A673 (cell line): ENCODE data around the gene SLC45A1. TPM values are rescaled to one million over a fixed set of nuclear protein-coding genes. Genes with fewer than 3 reads are reported as not detected.

Experiments used
- BruUV-seq: library from RNA; stranded (reverse); fragments of 400-500 nt; replicated peaks from 2 replicates; lab custom pipeline; 2021; lab: Mats Ljungman, UMichigan
- CTCF ChIA-PET: fragments of 300-600 bp; sonication (Branson Sonifier 250); formaldehyde crosslinking; loops from one replicate; lab custom pipeline; 2022; ENCODE audit warnings: antibody characterized with exemption; lab: Charles Lee
- POLR2A ChIA-PET: fragments of 300-600 bp; sonication (Branson Sonifier 250); formaldehyde crosslinking; loops from one replicate; lab custom pipeline; 2022; ENCODE audit warnings: antibody characterized with exemption; ENCODE audit not compliant: low non-redundant PET; lab: Charles Lee
- DNase-seq: peaks from one replicate; pipeline ENCODE4 v3.0.0-alpha.2; 2015; ENCODE audit warnings: low spot score
- H3K27ac ChIP-seq: fragments of 200-600 bp; sonication (generic); 2 replicates; pipeline ENCODE4 v1.5.1; 2016; ENCODE audit warnings: mixed run types, low read depth, mild to moderate bottlenecking, mixed read lengths, antibody characterized with exemption, low read length; ENCODE audit not compliant: poor library complexity, severe bottlenecking
- H3K27me3 ChIP-seq: fragments of 200-600 bp; sonication (generic); replicated peaks from 2 replicates; pipeline ENCODE4 v1.6.1; 2017; ENCODE audit warnings: mixed run types, low read depth, mild to moderate bottlenecking, mixed read lengths, antibody characterized with exemption, low read length; ENCODE audit not compliant: insufficient read depth, poor library complexity
- H3K36me3 ChIP-seq: fragments of 200-600 bp; sonication (generic); 2 replicates; pipeline ENCODE4 v1.6.1; 2016; ENCODE audit warnings: mixed run types, mild to moderate bottlenecking, mixed read lengths, antibody characterized with exemption, low read length; ENCODE audit not compliant: insufficient read depth, poor library complexity, severe bottlenecking
- H3K4me1 ChIP-seq: fragments of 200-600 bp; sonication (generic); 2 replicates; pipeline ENCODE4 v1.6.1; 2017; ENCODE audit warnings: mixed run types, mild to moderate bottlenecking, mixed read lengths, antibody characterized with exemption, low read length; ENCODE audit not compliant: insufficient read depth, poor library complexity, severe bottlenecking
- H3K4me3 ChIP-seq: fragments of 200-600 bp; sonication (generic); 2 replicates; pipeline ENCODE4 v1.5.1; 2016; ENCODE audit warnings: low read depth, mixed run types, mild to moderate bottlenecking, mixed read lengths, low read length; ENCODE audit not compliant: poor library complexity, severe bottlenecking
- H3K9me3 ChIP-seq: fragments of 200-600 bp; sonication (generic); 2 replicates; pipeline ENCODE4 v1.6.1; 2016; ENCODE audit warnings: mixed run types, low read depth, mild to moderate bottlenecking, mixed read lengths, antibody characterized with exemption, low read length; ENCODE audit not compliant: poor library complexity, severe bottlenecking
- EZH2 ChIP-seq: fragments of 200-600 bp; sonication (generic); IDR thresholded peaks from 2 replicates; pipeline ENCODE4 v1.6.1; 2017; ENCODE audit warnings: borderline replicate concordance, low read depth, mild to moderate bottlenecking, mixed read lengths, antibody characterized with exemption, low read length; ENCODE audit not compliant: poor library complexity, severe bottlenecking
- intact Hi-C: fragments of 100-400 bp; cut with micrococcal nuclease; formaldehyde crosslinking; loops from one replicate; pipeline ENCODE4 v1.10.0; 2022; ENCODE audit not compliant: unreplicated experiment
- total RNA-seq: library from RNA; stranded (reverse); gene quantifications from 2 replicates; pipeline ENCODE4 v1.2.3, GENCODE V29; 2021
- TF ChIP-seq, protein P1 (sequence below): fragments of 300-800, 200-600 bp; sonication (generic); conservative IDR thresholded peaks from 2 replicates; pipeline ENCODE4 v1.5.1; 2017; ENCODE audit warnings: low read depth, mild to moderate bottlenecking, antibody characterized with exemption, low read length, moderate library complexity, mixed read lengths

Gene SLC45A1
- total RNA-seq, 1 experiment from 2014 or later, result 0.82 TPM

- no peak for TF ChIP-seq EZH2
- TF ChIP-seq, protein P1, sequence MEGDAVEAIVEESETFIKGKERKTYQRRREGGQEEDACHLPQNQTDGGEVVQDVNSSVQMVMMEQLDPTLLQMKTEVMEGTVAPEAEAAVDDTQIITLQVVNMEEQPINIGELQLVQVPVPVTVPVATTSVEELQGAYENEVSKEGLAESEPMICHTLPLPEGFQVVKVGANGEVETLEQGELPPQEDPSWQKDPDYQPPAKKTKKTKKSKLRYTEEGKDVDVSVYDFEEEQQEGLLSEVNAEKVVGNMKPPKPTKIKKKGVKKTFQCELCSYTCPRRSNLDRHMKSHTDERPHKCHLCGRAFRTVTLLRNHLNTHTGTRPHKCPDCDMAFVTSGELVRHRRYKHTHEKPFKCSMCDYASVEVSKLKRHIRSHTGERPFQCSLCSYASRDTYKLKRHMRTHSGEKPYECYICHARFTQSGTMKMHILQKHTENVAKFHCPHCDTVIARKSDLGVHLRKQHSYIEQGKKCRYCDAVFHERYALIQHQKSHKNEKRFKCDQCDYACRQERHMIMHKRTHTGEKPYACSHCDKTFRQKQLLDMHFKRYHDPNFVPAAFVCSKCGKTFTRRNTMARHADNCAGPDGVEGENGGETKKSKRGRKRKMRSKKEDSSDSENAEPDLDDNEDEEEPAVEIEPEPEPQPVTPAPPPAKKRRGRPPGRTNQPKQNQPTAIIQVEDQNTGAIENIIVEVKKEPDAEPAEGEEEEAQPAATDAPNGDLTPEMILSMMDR, result no peak
- Histone ChIP-seq H3K27me3 (no peaks in the 10 kb centered on the region), H3K4me1 (no peaks in the 10 kb centered on the region), H3K27ac (no peak overlapping the region), H3K4me3 (no peak overlapping the region), H3K36me3 (no peaks in the 10 kb centered on the region), H3K9me3 (no peaks in the 10 kb centered on the region)
- no TSS peak for BruUV-seq
- ChIA-PET POLR2A (no interaction called here), CTCF (no interaction called here)
- no peak for DNase-seq
- intact Hi-C loops, result no loop called here
These were observed 32.8 kb upstream of the SLC45A1 start for GRCh38 chr1:8285103-8285502.

DNA sequence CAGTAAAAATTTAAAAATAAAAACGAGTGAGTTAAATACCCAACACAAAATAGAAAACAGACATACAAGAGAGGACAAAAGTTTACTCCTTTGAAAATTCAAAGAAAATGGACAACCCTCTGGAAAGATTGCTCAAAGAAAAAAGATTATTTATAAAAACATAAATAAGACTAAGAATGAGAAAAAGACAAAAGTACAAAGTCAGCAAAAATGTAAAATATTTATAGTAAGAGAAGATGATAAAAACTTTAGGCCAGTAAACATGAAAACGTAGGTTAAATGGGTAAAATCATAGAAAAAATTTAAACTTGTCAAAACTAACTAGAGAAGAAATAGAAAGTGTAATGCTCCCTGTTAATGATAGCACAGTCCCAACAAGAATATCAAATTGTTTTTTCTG, 31.9 kb upstream of the SLC45A1 start:
- no peaks in the 10 kb centered on the region for H3K9me3 ChIP-seq
- H3K4me3 ChIP-seq, result no peak overlapping the region
- H3K27ac ChIP-seq, result no peak overlapping the region
- BruUV-seq, result no TSS peak
- H3K4me1 ChIP-seq, result no peaks in the 10 kb centered on the region
- POLR2A ChIA-PET, result no interaction called here
- no peaks in the 10 kb centered on the region for H3K27me3 ChIP-seq
- CTCF ChIA-PET, result no interaction called here
- TF ChIP-seq EZH2, result no peak
- TF ChIP-seq, protein P1, result no peak
- intact Hi-C loops, result no loop called here
- DNase-seq, result no peak
- no peaks in the 10 kb centered on the region for H3K36me3 ChIP-seq

DNA sequence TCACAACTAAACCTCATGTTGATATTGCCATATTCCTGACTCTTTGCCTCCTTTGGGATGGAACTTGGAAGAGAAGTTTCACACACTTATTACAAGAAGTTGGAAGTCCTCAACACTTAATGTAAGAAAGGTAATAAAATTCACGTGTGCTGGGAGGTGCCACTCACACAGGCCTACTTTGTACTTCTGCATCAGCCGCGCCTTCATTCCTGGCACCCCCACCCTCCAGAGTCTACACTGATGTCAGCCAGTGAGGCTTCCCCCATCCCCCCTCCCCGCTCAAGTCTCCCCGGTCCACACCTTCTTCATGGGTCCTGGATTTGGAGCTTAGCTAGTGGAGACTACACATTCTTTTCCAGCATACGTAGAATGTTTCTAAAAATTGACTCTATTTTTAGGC, 24.8 kb upstream of the SLC45A1 start:
- Histone ChIP-seq H3K4me1 (peaks cover 10% of the 10 kb centered on the region), H3K4me3 (no peak overlapping the region), H3K27ac (no peak overlapping the region), H3K9me3 (no peaks in the 10 kb centered on the region), H3K27me3 (no peaks in the 10 kb centered on the region), H3K36me3 (no peaks in the 10 kb centered on the region)
- intact Hi-C loops, result no loop called here
- no peak for DNase-seq
- TF ChIP-seq, protein P1, result no peak
- TF ChIP-seq EZH2, result no peak
- POLR2A ChIA-PET, result no interaction called here
- CTCF ChIA-PET, result no interaction called here
- no TSS peak for BruUV-seq
